AG04450 (cell line): Measurements from ENCODE around the gene RNF217. TPM values are rescaled to one million over a fixed set of nuclear protein-coding genes. Genes with fewer than 3 reads are reported as not detected.
A peak's percentile ranks its signal among the peaks of the same experiment; 100 is the strongest.

Experiments
- CTCF ChIA-PET: fragments of 300-600, 350-600 bp; formaldehyde crosslinking; extraction: SDS; loops from one replicate; lab custom pipeline; 2022; ENCODE audit warnings: antibody characterized with exemption, inconsistent platforms; lab: Charles Lee
- POLR2A ChIA-PET: fragments of 350-600 bp; formaldehyde crosslinking; extraction: SDS; loops from one replicate; lab custom pipeline; 2021; ENCODE audit warnings: antibody characterized with exemption, inconsistent platforms; lab: Yijun Ruan, JAX
- DNase-seq: peaks from one replicate; pipeline ENCODE4 v3.0.0-alpha.2; 2011; ENCODE audit warnings: low read depth, low spot score
- H3K27ac ChIP-seq: one replicate; pipeline ENCODE4 v1.5.1; 2012; ENCODE audit warnings: low read depth, low read length, control low read depth
- H3K27me3 ChIP-seq: one replicate; pipeline ENCODE4 v1.6.0; 2012; ENCODE audit warnings: low read length; ENCODE audit not compliant: control insufficient read depth, insufficient read depth
- H3K4me3 ChIP-seq: 2 replicates; pipeline ENCODE4 v1.5.1; 2011; ENCODE audit warnings: mild to moderate bottlenecking, low read depth, low read length, control low read depth
- H3K9me3 ChIP-seq: 2 replicates; pipeline ENCODE4 v1.5.1; 2012; ENCODE audit warnings: low read length; ENCODE audit not compliant: control insufficient read depth, insufficient read depth
- CTCF ChIP-seq: IDR thresholded peaks from 2 replicates; pipeline ENCODE4 v1.5.1; 2011; ENCODE audit warnings: low read depth, low read length, control low read depth, inconsistent platforms
- polyA plus RNA-seq: library from polyadenylated mRNA; depleted of rRNA; stranded (reverse); fragments of >200 nt; gene quantifications from 2 replicates; pipeline ENCODE4 v1.2.3, GENCODE V29; 2011

Gene RNF217
- polyA plus RNA-seq, 1 experiment: 24.6 TPM

GRCh38 chr6:124982669-124983068 lies 20.4 kb downstream of the RNF217 start:
- no peak overlapping the region for H3K4me3 ChIP-seq
- ChIA-PET CTCF (no interaction called here), POLR2A (interaction anchor here (1.5 kb wide), 1 partner anchor 19 kb away, joined by 5 read pairs; no protein-coding TSS in a partner anchor)
- H3K27ac ChIP-seq: no peak overlapping the region
- TF ChIP-seq CTCF: no peak
- DNase-seq: no peak
- H3K27me3 ChIP-seq: no peaks in the 10 kb centered on the region
- peaks cover 8% of the 10 kb centered on the region for H3K9me3 ChIP-seq

GRCh38 chr6:124983383-124984083 lies 21.3 kb downstream of the RNF217 start:
- peak overlapping the region; percentile 89 for H3K27ac ChIP-seq
- no peak for DNase-seq
- no peak overlapping the region for H3K4me3 ChIP-seq
- no peaks in the 10 kb centered on the region for H3K27me3 ChIP-seq
- peaks cover 3% of the 10 kb centered on the region for H3K9me3 ChIP-seq
- TF ChIP-seq CTCF: no peak
- CTCF ChIA-PET: interaction anchor here (0.7 kb wide), 1 partner anchor 10 kb away, joined by 4 read pairs; no protein-coding TSS in a partner anchor
- POLR2A ChIA-PET: no interaction called here

DNA sequence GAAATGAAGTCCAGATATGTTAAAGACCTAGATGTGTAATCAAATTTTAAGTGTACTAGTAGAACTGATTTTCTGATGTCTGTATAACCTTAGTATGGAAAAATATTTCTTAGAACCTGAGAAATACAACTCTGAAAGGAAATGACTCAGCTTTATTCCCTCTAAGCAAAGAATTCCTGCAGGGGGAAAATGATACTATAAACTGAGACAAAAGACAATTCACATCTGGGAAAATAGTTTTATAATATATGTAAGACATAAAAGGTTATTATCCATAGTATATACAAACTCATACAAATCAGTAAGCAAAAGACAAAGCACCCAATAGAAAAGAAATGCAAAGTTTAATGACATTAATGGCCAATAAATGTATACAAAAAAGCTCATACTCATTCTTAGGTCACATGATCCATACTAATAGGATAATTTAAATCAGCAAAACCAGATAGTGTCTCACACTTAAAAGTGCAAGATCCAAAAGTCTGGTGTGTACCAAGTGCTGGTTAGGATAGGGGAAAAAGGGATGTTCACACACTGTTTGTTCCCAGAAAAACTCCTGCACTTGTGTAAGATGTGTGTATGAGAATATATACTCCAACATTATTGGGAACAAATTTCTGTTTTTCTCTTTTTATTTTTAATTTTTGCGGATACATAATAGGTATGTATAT lies 22.6 kb downstream of the RNF217 start:
- Histone ChIP-seq H3K9me3 (no peaks in the 10 kb centered on the region), H3K27me3 (no peaks in the 10 kb centered on the region), H3K4me3 (no peak overlapping the region), H3K27ac (peak overlapping the region; percentile 40)
- TF ChIP-seq CTCF: no peak
- DNase-seq: no peak
- CTCF ChIA-PET: no interaction called here
- POLR2A ChIA-PET: interaction anchor here (0.7 kb wide), 1 partner anchor 114 kb away, joined by 3 read pairs; no protein-coding TSS in a partner anchor

GRCh38 chr6:124986164-124986563 lies 23.9 kb downstream of the RNF217 start:
- ChIA-PET POLR2A (no interaction called here), CTCF (interaction anchor here (0.6 kb wide), 1 partner anchor 23 kb away, joined by 4 read pairs; no protein-coding TSS in a partner anchor)
- H3K27me3 ChIP-seq: no peaks in the 10 kb centered on the region

More at GRCh38 chr6:124986164-124986563, 23.9 kb downstream of the RNF217 start:
- TF ChIP-seq CTCF: no peak
- DNase-seq: no peak
- no peak overlapping the region for H3K4me3 ChIP-seq
- no peaks in the 10 kb centered on the region for H3K9me3 ChIP-seq
- no peak overlapping the region for H3K27ac ChIP-seq
